Mesodermal cell (in vitro differentiated cells): ENCODE results near the gene EEF1A2.
"Not testable (repeated sequence)": the region's sequence is repeated elsewhere in the genome, so short reads cannot be mapped to it uniquely, and the experiment has no call there.

Experiments
- H3K27ac ChIP-seq: 2 replicates; pipeline ENCODE4 v1.7.0; 2013; ENCODE audit warnings: mild to moderate bottlenecking, low read depth, low read length, moderate library complexity; ENCODE audit not compliant: severe bottlenecking
- H3K36me3 ChIP-seq: 2 replicates; pipeline ENCODE4 v1.7.1; 2013; ENCODE audit warnings: mild to moderate bottlenecking, low read length, moderate library complexity; ENCODE audit not compliant: control insufficient read depth, insufficient read depth
- H3K4me1 ChIP-seq: one replicate; pipeline ENCODE4 v1.7.1; 2013; ENCODE audit warnings: mild to moderate bottlenecking, low read length; ENCODE audit not compliant: insufficient read depth, control insufficient read depth, poor library complexity, severe bottlenecking
- H3K4me3 ChIP-seq: 2 replicates; pipeline ENCODE4 v1.7.0; 2013; ENCODE audit warnings: low read length, control low read depth, mild to moderate bottlenecking; ENCODE audit not compliant: insufficient read depth, poor library complexity, severe bottlenecking; ENCODE audit errors: extremely low read depth
- H3K9me3 ChIP-seq: 2 replicates; pipeline ENCODE4 v1.7.1; 2013; ENCODE audit warnings: mild to moderate bottlenecking, low read length, moderate library complexity; ENCODE audit not compliant: control insufficient read depth
- WGBS, 2 experiments: methylation state at CpG; one replicate each; pipeline ENCODE4 v1.1.5; 2013; ENCODE audit warnings: missing lambda C conversion rate in 2 of 2; ENCODE audit not compliant: insufficient coverage in 2 of 2; 5-methylcytosine and 5-hydroxymethylcytosine counted together

The EEF1A2 gene

GRCh38 chr20:63519668-63520503, 21.0 kb upstream of the EEF1A2 start:
- peaks cover 16% of the 10 kb centered on the region for H3K9me3 ChIP-seq
- peaks cover 26% of the 10 kb centered on the region for H3K36me3 ChIP-seq
- H3K27ac ChIP-seq: peak overlapping the region; percentile 53
- WGBS, 2 experiments: 7 to 10% methylated on average over 55 to 56 of the region's 72 CpGs
- H3K4me1 ChIP-seq: no peaks in the 10 kb centered on the region
- peak overlapping the region; percentile 80 for H3K4me3 ChIP-seq

DNA sequence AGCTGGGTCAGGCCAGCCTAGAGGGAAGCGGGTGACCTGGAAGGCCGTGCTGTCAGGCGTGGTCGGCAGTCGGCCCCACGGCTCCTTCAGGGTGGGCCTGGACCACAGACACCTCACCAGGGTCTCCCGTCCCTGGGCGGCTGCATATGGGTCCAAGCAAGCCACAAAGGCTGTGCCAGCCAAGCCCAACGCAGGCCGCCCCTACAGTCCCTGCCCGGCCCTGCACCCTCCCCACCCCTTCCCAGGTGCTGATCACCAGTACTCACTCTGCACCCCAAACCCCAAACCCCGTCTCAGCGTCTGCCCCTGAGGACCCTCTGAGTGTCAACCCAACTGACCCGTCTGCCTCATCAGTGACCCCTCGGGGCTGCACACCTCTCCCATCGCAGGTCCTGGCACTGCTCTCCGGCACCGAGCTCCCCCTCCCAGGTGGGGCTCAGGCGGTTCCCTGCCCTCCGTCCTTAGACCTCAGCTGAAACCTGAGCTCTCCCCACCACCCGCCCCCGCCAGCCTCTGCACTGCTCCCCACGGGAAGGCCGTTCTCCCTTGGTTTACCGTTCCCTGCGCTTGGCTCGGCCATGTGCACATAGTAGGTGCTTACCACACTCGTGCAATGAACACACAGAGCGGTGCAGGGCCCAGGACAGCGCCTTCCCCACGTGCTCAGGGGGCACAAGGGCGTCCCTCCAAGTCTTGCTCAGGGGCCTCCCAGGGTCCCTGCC, 20.2 kb upstream of the EEF1A2 start:
- H3K4me3 ChIP-seq: peak overlapping the region; percentile 80
- peaks cover 26% of the 10 kb centered on the region for H3K36me3 ChIP-seq
- no peaks in the 10 kb centered on the region for H3K4me1 ChIP-seq
- no peak overlapping the region for H3K27ac ChIP-seq
- H3K9me3 ChIP-seq: peaks cover 16% of the 10 kb centered on the region
- WGBS, 2 experiments: 70 to 76% methylated on average over 29 of the region's 32 CpGs

GRCh38 chr20:63518351-63518861, 19.5 kb upstream of the EEF1A2 start:
- H3K9me3 ChIP-seq: peaks cover 12% of the 10 kb centered on the region
- peaks cover 20% of the 10 kb centered on the region for H3K36me3 ChIP-seq
- WGBS, 2 experiments: 47 to 69% methylated on average over 17 of the region's 20 CpGs
- no peak overlapping the region for H3K27ac ChIP-seq
- H3K4me3 ChIP-seq: no peak overlapping the region
- H3K4me1 ChIP-seq: no peaks in the 10 kb centered on the region

DNA sequence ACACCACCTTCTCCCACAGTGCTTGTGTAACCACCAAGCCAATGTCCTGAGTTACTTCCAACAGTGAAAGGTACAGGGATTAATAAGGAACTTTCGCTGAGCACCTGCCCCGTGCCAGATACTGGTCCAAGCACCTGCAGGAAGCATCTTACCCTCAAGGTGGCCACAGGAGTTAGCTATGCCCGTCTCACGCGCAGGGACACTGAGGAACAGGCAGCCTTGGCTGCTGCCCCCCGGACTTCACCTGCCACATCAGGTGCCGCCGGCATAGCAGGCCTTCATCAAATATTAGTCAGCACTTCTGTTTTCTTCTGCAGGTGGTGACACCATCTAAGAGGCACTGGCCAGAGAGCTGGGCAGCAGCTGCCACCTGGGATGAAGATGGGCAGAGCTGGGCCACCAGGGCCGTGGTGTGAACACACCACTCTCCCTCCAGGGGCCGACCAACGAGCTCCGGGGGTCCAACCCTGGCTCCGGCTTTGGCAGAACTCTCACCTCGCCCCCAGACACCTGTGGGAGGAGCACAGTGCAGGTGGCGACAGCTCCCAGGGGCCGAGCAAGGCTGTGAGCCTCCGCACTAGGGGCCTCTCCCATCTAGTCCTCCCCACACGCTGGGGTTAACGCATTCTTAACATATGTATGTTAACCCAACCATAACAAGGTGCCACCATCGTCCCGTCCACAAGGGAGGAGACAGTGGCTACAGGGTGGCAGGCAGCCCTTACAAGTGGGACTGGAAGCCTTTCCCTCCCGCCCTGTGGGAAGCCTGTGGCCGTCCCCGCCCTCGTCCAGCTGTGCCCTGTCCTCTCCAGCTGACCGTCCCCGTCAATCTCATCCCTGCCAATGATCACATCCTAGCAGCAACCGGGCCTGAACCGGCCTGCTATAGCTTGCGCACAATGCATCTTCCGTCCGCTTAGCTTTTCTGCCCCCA, 18.8 kb upstream of the EEF1A2 start:
- Histone ChIP-seq H3K4me1 (no peaks in the 10 kb centered on the region), H3K36me3 (peaks cover 13% of the 10 kb centered on the region), H3K4me3 (no peak overlapping the region), H3K9me3 (peaks cover 6% of the 10 kb centered on the region), H3K27ac (no peak overlapping the region)
- 87 to 91% methylated on average over 31 of the region's 32 CpGs for WGBS, 2 experiments

DNA sequence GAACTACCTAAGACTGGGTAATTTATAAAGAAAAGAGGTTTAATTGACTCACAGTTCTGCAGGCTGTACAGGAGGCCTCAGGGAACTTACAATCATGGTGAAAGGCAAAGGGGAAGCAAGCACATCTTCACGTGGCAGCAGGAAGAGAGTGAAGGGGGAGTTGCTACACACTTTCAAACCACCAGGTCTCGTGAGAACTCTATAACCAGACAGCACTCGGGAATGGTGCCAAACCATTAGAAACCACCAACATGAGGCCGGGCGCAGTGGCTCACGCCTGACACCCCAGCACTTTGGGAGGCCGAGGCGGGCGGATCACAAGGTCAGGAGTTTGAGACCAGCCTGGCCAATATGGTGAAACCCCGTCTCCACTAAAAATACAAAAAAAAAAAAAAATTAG, 15.6 kb upstream of the EEF1A2 start:
- H3K36me3 ChIP-seq, H3K9me3 ChIP-seq, H3K27ac ChIP-seq, H3K4me1 ChIP-seq, H3K4me3 ChIP-seq: not testable (repeated sequence)
- WGBS, 2 experiments: 71 to 80% methylated on average over 3 to 8 of the region's 10 CpGs

DNA sequence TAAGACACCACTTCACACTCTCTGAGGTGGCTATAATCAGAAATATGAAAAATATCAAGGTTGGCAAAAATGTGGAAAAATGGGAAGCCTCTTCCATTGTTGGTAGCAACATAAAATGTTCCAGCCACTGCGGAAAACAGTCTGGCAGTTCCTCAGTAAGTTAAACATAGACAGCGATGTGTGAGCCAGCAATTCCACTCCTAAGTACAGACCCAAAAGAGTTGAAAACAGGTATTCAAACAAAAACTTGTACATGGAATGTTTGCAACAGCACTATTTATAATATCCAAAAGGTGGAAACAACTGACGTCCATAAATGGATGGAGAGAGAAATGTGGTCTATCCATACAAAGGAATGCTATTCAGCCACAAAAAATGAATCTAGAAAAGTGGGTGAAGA, 14.3 kb upstream of the EEF1A2 start:
- Histone ChIP-seq H3K9me3 (no peaks in the 10 kb centered on the region), H3K27ac (no peak overlapping the region), H3K36me3 (no peaks in the 10 kb centered on the region), H3K4me1 (no peaks in the 10 kb centered on the region), H3K4me3 (no peak overlapping the region)
- WGBS, 2 experiments: 93 to 100% methylated on average over 2 of the region's 3 CpGs

- H3K4me1 ChIP-seq: no peaks in the 10 kb centered on the region
- peaks cover 8% of the 10 kb centered on the region for H3K9me3 ChIP-seq
- H3K4me3 ChIP-seq: no peak overlapping the region
- no peak overlapping the region for H3K27ac ChIP-seq
- H3K36me3 ChIP-seq: no peaks in the 10 kb centered on the region
- 92 to 93% methylated on average over 7 to 8 of the region's 9 CpGs for WGBS, 2 experiments
Measured at GRCh38 chr20:63509088-63509564, 10.2 kb upstream of the EEF1A2 start.

- H3K9me3 ChIP-seq: peaks cover 8% of the 10 kb centered on the region
- H3K4me3 ChIP-seq: no peak overlapping the region
- H3K4me1 ChIP-seq: no peaks in the 10 kb centered on the region
- H3K36me3 ChIP-seq: no peaks in the 10 kb centered on the region
- 92 to 97% methylated on average over 26 to 30 of the region's 33 CpGs for WGBS, 2 experiments
- H3K27ac ChIP-seq: no peak overlapping the region
Measured at GRCh38 chr20:63508072-63508768, 9.3 kb upstream of the EEF1A2 start.

DNA sequence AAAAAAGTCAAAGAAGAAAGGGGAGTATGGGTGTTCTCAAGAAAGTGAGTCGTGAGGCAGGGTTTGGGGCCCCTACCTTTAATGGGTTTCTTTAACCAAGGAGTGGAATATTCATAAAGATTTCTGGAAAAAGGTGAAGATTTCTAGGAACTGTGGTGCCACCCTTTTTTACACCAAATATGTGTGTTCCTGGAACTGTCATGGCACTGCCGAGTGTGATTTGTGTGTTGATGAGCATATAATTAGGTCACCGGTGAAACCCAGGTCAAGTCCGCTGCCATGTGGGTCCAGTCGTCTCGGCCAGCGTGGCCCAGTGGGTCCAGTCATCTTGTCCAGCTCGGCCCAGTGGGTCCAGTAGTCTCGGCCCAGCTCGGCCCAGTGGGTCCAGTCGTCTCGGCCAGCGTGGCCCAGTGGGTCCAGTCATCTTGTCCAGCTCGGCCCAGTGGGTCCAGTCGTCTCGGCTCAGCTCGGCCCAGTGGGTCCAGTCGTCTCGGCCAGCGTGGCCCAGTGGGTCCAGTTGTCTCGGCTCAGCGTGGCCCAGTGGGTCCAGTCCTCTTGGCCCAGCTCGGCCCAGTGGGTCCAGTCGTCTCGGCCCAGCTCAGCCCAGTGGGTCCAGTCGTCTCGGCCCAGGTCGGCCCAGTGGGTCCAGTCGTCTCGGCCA, 8.3 kb upstream of the EEF1A2 start:
- WGBS, 2 experiments: 89 to 94% methylated on average over 30 of the region's 30 CpGs
- peaks cover 8% of the 10 kb centered on the region for H3K9me3 ChIP-seq
- no peak overlapping the region for H3K4me3 ChIP-seq
- no peaks in the 10 kb centered on the region for H3K4me1 ChIP-seq
- H3K27ac ChIP-seq: no peak overlapping the region
- no peaks in the 10 kb centered on the region for H3K36me3 ChIP-seq
